ENCODE measurements around the gene TPSD1. TPM values are rescaled to one million over a fixed set of nuclear protein-coding genes. Genes with fewer than 3 reads are reported as not detected.

Gene TPSD1
- total RNA-seq, 1 experiment from 2014 or later = not detected

GRCh38 chr16:1262846-1263221 is 7.0 kb downstream of the TPSD1 start:
- Mint-ChIP-seq H3K4me1 (ENCODE audit: low read depth, unreplicated experiment) (peaks cover 10% of the 10 kb centered on the region), H3K27ac (ENCODE audit: unreplicated experiment) (no peak overlapping the region), H3K9me3 (ENCODE audit: low read depth, unreplicated experiment) (peaks cover 4% of the 10 kb centered on the region), H3K27me3 (ENCODE audit: unreplicated experiment) (peaks cover 91% of the 10 kb centered on the region), H3K4me3 (ENCODE audit: low read depth, unreplicated experiment) (no peak overlapping the region), H3K36me3 (ENCODE audit: insufficient read depth, unreplicated experiment) (peaks cover 12% of the 10 kb centered on the region)
- DNase-seq = no peak
- no TSS peak for BruUV-seq (replicated peaks)
- intact Hi-C loops (cut with micrococcal nuclease; ENCODE audit: unreplicated experiment) = no loop called here
- TF ChIP-seq CTCF (IDR thresholded peaks at IDR 0.05; ENCODE audit: unreplicated experiment) = no peak
- CTCF ChIA-PET = no interaction called here

GRCh38 chr16:1263591-1264344 is 7.9 kb downstream of the TPSD1 start:
- Mint-ChIP-seq H3K27me3 (ENCODE audit: unreplicated experiment) (peaks cover 86% of the 10 kb centered on the region), H3K4me3 (ENCODE audit: low read depth, unreplicated experiment) (no peak overlapping the region), H3K9me3 (ENCODE audit: low read depth, unreplicated experiment) (peaks cover 4% of the 10 kb centered on the region), H3K4me1 (ENCODE audit: low read depth, unreplicated experiment) (peaks cover 1% of the 10 kb centered on the region), H3K36me3 (ENCODE audit: insufficient read depth, unreplicated experiment) (peaks cover 4% of the 10 kb centered on the region), H3K27ac (ENCODE audit: unreplicated experiment) (no peak overlapping the region)
- no TSS peak for BruUV-seq (replicated peaks)
- intact Hi-C loops (cut with micrococcal nuclease; ENCODE audit: unreplicated experiment) = no loop called here
- DNase-seq = no peak
- CTCF ChIA-PET = no interaction called here
- no peak for TF ChIP-seq CTCF (IDR thresholded peaks at IDR 0.05; ENCODE audit: unreplicated experiment)

GRCh38 chr16:1264345-1265089 is 8.6 kb downstream of the TPSD1 start:
- Mint-ChIP-seq H3K27ac (ENCODE audit: unreplicated experiment) (no peak overlapping the region), H3K9me3 (ENCODE audit: low read depth, unreplicated experiment) (peaks cover 4% of the 10 kb centered on the region), H3K27me3 (ENCODE audit: unreplicated experiment) (peaks cover 86% of the 10 kb centered on the region), H3K36me3 (ENCODE audit: insufficient read depth, unreplicated experiment) (no peaks in the 10 kb centered on the region), H3K4me3 (ENCODE audit: low read depth, unreplicated experiment) (no peak overlapping the region), H3K4me1 (ENCODE audit: low read depth, unreplicated experiment) (no peaks in the 10 kb centered on the region)
- CTCF ChIA-PET = no interaction called here
- DNase-seq = no peak
- BruUV-seq (replicated peaks) = no TSS peak
- TF ChIP-seq CTCF (IDR thresholded peaks at IDR 0.05; ENCODE audit: unreplicated experiment) = no peak
- intact Hi-C loops (cut with micrococcal nuclease; ENCODE audit: unreplicated experiment) = no loop called here

- Mint-ChIP-seq H3K36me3 (ENCODE audit: insufficient read depth, unreplicated experiment) (no peaks in the 10 kb centered on the region), H3K27me3 (ENCODE audit: unreplicated experiment) (peaks cover 86% of the 10 kb centered on the region)
- CTCF ChIA-PET = interaction anchor here (0.6 kb wide), 1 partner anchor 123 kb away, joined by 3 read pairs; no protein-coding TSS in a partner anchor
Observed at GRCh38 chr16:1265090-1265630, 9.3 kb downstream of the TPSD1 start.

More at GRCh38 chr16:1265090-1265630, 9.3 kb downstream of the TPSD1 start:
- Mint-ChIP-seq H3K27ac (ENCODE audit: unreplicated experiment) (no peak overlapping the region), H3K9me3 (ENCODE audit: low read depth, unreplicated experiment) (peaks cover 4% of the 10 kb centered on the region), H3K4me1 (ENCODE audit: low read depth, unreplicated experiment) (no peaks in the 10 kb centered on the region), H3K4me3 (ENCODE audit: low read depth, unreplicated experiment) (no peak overlapping the region)
- intact Hi-C loops (cut with micrococcal nuclease; ENCODE audit: unreplicated experiment) = no loop called here
- BruUV-seq (replicated peaks) = no TSS peak
- DNase-seq = no peak
- no peak for TF ChIP-seq CTCF (IDR thresholded peaks at IDR 0.05; ENCODE audit: unreplicated experiment)
